HuH-7.5 (cell line): ENCODE data around the gene SPON1.
"Not testable (repeated sequence)": the region's sequence is repeated elsewhere in the genome, so short reads cannot be mapped to it uniquely, and the experiment has no call there.

Experiments used
- DNase-seq: peaks from one replicate; pipeline ENCODE4 v3.0.0; 2011; ENCODE audit warnings: low spot score

The SPON1 gene

GRCh38 chr11:14275076-14275475 is 312.6 kb downstream of the SPON1 start:
- DNase-seq, result no peak

GRCh38 chr11:14278869-14279268 is 316.3 kb downstream of the SPON1 start:
- DNase-seq, result not testable (repeated sequence)

GRCh38 chr11:14288189-14288935 is 325.8 kb downstream of the SPON1 start:
- DNase-seq, result no peak

GRCh38 chr11:14290422-14290821 is 327.9 kb downstream of the SPON1 start:
- DNase-seq, result no peak

DNA sequence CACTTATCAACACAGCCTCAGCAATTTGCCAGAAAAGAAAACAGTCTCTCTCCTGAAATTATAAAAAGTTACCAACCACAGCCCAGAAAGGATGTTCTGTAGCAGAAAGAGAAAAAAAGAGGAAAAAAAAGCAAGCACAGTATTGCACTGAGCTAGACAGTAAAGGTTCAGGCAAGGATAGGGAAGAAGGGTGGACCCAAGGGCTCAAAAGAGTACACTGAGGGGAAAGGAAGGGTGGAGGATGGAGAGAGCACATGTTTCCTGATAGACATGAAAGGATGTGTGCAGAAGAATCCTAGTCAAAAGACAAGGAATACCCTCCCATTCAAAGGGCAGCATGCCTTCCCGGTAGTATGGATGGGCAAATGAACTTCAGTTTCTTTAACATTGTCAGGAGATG is 337.4 kb downstream of the SPON1 start:
- no peak for DNase-seq

DNA sequence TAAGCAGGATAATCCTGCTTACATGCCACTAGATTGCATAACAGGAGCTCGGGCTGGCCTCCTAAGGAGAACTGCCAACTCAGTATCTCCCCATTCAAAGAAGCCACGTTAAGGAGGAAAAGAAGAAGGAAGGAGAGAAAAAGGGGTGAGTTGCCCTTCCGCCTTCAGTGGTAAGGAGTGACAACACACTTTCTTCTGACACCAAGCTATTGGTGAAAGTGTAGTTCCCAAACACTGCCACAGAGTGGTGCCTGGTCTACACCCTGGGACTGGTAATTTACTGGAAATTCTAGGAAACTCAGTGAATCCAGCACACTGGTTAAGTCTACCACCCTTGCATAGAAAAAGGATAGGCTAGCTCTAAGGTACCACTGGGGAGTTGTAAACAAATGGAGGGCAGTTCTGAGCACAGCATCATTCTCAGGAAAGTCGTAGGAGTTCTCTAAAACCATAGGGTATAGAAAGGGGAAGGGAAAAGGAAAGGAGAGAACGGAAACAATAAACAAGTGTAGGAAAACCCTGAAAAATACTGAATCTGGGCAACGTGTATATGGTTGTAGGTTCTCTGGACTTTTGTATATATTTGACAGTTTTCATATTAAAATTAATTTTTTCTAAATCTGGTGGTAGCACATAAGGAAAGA is 338.3 kb downstream of the SPON1 start:
- peak; percentile 16 for DNase-seq

DNA sequence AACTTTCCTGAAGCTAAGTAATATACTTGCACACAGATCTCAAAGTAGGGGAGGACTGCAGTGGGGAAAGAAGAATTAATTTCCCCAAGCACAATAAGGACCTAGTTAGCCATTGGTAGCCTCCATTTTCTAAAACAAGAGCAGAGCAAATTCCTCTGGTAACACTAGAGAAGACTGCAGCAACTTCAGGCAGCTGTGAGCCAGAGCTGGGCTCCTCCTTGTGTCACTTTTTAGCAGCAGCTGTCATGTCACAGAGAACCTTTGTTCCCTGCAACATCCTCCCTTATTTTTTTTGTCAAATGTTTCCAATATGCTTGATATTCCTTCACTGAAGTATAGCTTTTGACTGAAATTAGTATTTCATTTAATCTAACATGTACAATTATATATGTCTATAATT is 342.1 kb downstream of the SPON1 start:
- DNase-seq, result no peak

DNA sequence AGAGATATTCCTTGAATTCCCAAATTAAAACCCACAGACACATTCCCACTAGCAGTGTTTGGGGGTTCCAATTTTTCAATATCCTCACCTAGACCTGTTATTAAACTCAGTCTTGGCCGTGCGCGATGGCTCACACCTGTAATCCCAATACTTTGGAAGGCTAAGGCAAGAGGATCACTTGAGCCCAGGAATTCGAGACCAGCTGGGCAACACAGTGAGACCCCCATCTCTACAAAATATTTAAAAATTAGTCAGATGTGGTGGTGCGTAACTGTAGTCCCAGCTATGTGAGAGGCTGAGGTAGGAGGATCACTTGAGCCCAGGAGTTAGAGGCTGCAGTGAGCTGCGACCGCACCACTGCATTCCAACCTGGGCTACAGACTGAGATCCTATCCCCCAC is 343.1 kb downstream of the SPON1 start:
- DNase-seq, result no peak

DNA sequence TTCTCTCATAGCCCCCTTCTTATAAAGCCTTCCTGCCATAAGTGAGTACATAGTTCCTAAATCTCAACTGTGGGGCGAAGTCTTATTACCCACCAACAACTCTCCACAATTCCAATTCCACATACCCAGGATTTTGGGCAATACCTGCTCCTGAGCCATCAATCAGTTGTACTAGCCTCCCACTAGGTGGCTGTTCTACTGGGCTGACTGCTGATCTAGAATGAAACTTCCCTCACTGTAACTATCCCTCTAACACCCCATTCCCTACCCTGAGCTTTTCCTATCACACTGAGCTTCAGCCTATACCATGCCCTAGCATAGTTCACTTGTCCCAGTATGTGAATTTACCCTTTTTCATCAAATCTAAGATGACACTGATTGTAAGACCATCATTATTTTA is 344.0 kb downstream of the SPON1 start:
- DNase-seq, result no peak

DNA sequence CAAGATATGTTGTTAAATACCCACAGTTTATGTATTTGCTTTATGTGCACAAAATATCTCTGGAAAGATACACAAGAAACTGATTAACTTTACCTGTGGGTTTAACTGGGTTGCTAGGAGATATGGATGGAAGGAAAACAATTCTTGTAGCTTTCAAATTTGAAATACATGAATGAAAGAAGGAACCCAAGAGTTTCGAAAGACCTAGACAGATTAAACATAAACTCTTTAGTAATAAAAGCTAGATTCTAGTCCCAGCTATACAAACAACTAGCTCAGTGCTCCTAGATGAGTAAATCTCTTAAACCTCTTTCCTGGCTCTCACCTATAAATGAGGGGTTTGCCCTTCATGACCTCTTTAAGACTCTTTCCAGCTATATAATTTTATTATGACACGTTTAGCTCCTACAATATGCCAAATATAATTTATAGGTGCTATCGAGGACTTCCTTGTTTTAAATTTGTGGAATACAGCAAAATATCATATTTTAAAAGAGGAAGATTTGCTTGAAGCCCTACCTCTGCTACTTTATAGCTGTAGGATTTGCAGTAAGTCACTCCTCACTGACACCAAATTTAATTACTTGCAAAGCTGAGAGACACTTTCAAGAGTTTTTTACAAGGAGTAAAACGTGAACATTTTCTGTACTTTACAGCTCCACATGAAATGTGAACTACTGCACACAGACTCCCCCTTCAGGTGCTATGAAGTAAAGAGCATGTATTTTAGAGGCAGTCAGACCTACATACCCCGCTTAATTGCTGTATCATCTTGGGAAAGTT is 345.8 kb downstream of the SPON1 start:
- peak; percentile 17 for DNase-seq

- DNase-seq, result no peak
These were observed 346.4 kb downstream of the SPON1 start for GRCh38 chr11:14308897-14309387.

DNA sequence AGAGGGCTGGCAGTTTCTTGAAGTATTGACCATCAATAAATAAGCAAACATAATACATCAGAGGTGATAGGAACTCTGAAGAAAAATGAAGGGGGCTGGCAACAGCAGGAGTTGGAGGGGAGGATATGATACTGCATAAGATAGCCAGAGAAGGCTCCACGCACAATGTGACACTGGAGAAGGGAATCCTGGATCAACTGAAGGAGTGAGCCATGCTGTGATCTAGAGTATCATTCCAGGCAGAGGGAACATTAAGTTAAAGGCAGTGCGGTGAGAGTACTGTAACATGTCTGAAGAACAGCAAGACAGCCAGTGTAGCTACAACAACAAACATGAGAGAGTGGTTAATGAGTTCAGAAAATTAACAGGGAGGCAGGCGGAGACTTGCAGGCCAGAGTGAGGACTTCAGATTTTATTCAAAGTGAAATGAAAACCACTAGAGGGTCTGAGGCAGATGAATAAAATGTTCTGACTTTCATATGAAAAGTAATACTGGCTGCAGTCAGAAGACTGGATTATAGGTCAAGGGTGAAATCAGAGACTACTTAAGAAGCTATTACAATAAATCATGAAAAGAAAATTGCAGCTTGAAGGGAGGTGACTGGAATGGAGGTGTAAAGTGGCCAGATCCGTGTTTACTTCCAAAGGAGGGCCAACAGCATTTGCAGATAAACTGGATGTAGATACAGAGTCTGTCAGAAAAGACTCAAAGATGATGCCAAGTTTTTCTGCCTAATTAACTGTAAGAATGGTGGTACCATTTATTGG is 347.1 kb downstream of the SPON1 start:
- no peak for DNase-seq

DNA sequence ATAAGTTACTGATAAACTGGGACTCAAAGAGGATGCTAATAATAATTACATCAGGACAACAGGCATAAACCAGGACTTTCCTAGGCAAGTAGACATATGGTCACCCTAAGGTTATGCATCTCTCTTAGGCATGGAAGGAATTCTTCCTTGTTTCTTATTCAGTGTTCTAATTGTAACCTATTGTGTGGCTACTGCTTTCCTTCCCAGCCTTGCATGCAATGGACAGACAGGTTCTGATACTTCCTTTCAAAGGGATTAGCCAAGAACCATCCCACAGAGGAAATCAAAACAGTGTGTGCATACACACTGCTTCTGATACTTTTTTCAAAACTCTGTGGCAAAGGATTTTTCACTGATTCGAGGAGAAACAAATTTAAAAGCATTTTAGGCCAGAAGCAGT is 348.2 kb downstream of the SPON1 start:
- no peak for DNase-seq

DNA sequence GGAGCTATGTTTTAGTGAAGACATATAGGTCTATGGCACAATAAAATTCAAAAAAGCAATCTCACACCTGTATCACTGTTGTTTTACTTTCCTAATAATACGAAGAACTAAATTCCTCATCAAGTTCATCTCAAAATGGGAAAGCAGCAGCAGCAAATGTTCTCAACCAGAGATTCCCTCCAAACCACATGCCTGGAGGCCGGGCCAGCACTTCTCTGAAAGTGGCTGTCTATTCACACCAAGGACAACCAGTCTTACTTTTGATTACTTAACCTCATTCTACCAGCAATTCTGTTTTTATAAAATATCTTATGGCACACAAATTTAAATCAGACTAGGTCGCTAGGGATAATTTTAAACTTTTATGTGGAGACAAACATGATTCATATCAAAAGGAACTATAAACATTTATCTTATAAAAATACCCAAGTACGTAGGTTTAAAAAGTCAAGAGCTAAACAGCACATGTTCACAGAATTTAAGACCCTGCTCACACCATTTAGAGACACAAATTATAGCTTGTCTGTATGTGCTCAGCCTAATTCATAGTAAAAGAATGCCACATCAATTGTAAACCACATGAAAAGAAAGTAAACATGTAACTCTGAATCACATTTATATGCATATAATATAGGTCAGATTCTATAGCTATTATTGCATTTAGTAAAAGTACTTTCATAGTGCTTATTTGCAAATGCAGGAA is 350.4 kb downstream of the SPON1 start:
- DNase-seq, result no peak

DNA sequence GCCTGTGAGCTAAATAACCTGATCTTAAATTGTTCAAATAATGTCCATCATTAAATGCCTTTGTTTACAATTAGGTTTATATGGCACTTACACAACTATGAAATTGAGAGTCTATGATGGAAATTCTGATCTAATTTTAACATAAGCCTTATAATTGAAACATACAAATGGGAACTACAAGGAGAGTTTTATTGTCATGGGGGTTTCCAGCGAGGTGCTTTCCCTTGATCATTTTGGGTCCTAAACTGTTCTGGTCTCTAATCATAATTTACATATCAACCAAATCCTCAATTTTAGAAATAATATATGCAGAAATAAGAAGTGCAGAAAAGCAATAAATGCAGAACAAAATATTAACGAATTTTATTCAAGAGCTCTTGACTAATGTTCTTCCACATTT is 351.6 kb downstream of the SPON1 start:
- no peak for DNase-seq

DNA sequence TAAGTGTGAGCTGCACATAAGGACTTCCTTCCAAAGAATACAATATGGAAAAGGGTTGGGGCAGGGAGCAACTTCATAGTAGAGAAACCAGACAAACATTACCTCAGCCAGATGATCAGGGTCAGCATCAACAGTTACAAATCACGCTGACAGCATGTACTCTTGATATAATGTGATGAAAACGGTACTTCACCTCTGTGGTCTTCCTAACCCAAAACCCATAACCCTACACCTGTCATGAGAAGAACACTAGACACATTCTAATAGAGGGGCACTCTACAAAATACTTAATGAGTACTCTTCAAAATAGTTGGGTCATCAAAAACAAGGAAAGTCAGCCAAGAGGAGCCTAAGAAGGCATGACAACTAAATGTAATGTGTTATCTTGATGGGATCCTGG is 352.6 kb downstream of the SPON1 start:
- DNase-seq, result no peak
